SHP77 treated with DMSO at 0.1 percent for 48 hours (cell line): ENCODE results near the gene DEPDC1B.
"Not testable (repeated sequence)": the region's sequence is repeated elsewhere in the genome, so short reads cannot be mapped to it uniquely, and the experiment has no call there.

ENCODE experiments used
- DNase-seq: peaks from one replicate; lab custom pipeline; 2025; lab: John Stamatoyannopoulos, UW

DEPDC1B gene

DNA sequence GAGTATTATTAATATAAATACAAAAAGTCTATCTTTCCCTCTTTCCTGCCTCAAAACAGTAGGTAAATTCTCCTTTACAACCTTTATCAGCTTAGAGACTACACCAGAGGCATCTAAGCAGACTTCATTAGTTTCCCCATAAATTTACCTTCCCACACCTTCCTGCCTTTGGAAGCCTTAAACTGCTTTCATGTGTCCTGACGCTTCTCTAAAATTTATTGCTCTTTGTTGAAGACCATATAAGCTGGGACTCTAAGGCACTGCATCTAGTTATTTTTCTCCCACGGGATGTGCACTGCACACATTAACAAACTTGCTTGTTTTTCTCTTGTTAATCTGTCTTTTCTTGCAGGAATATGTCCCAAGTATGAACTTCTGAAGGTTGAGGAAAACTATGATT, 51.8 kb downstream of the DEPDC1B start:
- no peak for DNase-seq

DNA sequence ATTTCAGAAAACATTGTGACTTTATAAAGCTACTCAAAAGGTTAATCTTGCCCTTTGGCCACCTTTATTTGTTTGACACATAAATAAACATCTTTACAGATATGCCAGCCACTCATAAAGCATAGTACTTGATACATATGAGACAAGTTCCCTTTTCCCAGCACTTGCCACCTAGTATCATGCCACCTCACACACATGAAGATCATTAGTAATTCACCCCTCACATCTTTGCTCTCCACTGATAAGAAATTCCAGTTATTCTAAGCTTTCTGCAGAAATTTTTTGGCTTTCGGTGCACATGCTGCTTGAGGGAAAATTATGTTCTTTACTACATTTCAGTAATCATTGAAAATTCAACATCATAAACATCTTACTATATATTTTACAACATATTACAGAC, 59.1 kb downstream of the DEPDC1B start:
- DNase-seq, result no peak

DNA sequence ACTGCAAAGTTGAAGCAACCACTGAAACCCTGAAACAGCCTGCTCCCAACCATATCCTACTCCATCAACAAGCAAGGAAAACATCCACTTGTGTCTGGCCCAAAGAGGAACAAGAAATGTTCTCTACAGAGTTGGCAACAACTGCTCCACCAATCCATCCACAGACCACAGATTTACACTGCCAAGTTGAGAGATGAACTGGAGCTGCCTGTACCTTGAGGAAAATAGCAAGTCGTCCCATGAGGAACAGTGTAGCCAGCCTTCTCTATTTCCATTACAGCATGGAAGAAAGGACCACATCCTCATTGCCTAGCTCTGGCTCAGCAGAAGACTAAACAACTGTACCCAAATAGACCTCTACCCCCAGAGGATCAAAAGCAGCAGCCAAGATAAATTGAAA, 60.4 kb downstream of the DEPDC1B start:
- DNase-seq, result no peak

DNA sequence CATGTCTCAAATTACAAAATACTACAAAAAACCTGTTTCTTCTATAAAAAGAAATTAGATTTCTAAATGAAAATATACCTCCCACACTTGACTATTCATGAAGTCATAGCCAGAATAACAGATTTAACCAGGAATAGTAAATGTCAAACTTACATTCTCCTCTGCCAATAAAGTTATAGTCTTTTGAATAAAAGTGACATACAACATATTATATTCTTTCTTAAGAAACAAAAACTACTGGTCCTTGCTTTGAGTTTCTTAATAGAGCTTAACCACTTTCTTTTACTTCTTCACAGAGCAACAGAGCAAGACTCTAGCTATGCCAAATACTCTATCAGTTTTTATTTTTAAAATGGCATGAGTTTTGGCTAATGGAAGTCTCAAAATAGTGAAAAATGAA, 61.7 kb downstream of the DEPDC1B start:
- no peak for DNase-seq

DNA sequence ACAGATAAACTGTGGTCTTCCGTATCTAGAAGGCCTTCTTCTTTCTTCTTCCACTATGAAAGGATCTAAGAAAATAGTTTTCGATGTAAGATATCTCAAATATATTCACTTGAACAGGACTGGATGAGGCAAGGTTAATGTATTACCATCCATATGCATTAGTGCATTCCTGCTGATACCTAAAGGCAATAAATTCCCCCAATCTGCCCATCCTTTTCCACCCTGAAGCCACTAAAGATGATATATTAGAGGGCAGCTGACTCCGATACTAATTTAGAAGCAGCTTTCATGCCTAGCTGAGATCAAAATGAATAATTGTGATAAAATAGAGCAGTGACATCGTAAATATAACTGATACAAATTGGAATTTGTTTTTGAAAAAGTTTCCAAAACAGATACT, 63.3 kb downstream of the DEPDC1B start:
- no peak for DNase-seq

DNA sequence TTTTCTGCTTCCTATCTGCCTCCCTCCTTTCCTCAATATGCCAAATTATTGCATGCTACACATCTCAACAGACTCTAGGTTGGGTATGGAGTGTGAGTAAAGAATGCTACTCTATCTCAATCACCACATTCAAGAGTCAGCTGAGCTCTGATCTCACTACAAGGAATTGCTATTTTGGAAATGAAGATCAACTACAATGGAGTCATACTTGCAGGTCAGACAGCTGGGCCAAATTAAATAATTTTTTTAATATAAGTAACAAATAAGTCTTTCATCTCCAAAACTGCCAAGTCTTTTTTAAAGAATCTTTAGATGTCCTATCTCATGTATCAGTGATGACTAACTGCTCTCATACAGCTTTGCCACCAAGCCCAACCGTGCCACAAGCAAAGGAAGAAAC, 64.0 kb downstream of the DEPDC1B start:
- no peak for DNase-seq

DNA sequence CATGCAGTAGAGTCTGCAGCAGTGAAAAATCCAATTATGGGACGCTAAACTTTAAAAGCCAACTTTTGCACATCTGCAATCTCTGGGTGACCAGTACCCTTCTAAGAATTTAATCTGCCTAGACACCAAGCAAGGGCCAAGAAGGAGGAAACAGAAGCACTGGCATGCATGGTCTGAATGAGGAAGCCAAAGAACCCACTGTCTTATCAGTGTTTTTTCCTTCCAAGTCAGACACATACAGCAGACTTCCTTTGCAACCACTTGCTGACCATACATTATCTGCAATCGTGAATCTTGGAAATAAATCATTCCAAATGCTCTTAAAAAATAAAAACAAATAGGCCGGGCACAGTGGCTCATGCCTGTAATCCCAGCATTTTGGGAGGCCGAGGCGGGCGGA, 65.9 kb downstream of the DEPDC1B start:
- DNase-seq, result no peak

DNA sequence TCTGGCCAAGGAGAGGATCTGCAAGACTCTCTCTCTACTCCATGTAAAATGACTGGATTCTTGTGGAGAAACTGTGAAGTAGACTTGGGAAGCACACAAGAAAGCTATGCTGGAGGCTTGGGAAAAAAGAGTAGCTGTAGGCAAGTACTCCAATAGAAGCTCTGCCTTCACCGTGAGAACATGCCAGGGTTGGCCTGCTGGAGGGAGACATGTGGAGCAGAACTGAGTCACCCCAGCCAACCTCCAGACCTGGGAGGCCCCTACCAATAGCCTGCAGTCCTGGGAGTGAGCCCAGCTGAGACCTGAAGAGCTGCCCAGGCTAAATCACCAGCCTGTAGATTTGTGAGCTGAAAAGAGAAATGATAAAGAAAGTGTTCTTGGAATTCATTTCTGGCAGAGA, 66.6 kb downstream of the DEPDC1B start:
- no peak for DNase-seq

DNA sequence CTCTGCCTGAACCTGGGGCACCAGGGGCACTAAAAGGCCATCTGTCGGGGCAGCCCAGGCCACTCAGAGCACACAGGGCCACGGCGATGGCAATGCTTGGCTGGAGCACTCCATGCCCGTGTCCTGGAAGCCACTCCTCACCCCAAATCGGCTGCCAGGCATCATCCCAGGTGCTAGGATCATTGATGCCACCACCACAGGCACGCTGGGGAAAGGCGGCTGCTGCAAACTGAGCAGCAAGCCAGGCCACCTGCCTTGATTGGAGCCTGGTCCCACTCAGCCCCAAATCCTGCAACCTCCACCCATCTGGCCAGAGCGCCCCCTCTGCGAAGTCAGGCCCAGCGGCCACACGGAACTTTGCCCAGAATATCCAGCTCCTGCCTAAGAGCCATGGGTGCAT, 67.8 kb downstream of the DEPDC1B start:
- no peak for DNase-seq

DNA sequence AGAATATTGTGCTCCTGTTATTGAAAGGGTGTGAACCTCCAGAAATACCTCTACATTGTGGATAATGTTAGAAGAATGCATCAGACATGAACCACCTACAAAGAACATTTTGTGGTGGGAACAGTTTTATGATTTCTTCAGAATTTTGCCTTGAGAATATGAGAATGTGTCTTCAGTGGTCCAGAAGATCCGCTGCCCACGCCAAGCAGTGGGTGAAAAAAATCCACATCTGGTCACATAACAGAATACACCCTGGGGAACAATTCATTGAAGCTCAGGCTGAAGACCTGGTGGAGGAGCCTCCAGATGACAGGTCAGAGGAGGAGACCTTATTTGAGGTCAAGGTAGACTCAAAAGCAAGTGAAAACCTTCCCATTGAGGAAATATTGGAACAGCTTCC, 69.1 kb downstream of the DEPDC1B start:
- no peak for DNase-seq

DNA sequence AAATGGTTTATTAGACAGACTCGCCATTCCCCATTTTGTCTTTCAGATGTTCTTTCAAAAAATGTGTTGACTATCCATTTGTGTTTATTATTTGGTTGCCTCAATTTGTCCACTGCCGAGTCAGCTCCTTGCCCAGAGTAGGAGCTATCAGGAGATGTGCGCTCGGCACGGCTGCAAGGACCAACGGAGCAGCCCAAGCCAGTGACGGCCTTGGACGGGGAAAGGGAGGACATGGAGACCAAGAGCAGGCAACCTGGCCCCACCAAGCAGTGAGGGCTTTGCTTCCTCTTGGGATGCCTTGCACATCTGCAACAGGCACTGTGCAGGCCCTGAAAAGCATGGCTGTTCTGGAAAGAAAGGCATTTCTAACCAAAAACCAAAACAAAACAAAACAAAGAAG, 69.8 kb downstream of the DEPDC1B start:
- DNase-seq, result no peak

DNA sequence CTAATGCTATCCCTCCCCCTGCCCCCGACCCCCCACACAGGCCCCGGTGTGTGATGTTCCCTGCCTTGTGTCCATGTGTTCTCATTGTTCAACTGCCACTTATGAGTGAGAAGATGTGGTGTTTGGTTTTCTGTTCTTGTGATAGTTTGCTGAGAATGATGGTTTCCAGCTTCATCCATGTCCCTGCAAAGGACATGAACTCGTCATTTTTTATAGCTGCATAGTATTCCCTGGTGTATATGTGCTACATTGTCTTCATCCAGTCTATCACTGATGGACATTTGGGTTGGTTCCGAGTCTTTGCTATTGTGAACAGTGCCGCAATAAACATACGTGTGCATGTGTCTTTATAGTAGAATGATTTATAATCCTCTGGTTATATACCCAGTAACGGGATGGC, 75.1 kb downstream of the DEPDC1B start:
- not testable (repeated sequence) for DNase-seq

DNA sequence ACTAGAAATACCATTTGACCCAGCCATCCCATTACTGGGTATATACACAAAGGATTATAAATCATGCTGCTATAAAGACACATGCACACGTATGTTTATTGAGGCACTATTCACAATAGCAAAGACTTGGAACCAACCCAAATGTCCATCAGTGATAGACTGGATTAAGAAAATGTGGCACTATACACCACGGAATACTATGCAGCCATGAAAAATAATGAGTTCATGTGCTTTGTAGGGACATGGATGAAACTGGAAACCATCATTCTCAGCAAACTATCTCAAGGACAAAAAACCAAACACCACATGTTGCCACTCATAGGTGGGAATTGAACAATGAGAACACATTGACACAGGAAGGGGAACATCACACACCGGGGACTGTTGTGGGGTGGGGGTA, 79.2 kb downstream of the DEPDC1B start:
- not testable (repeated sequence) for DNase-seq

DNA sequence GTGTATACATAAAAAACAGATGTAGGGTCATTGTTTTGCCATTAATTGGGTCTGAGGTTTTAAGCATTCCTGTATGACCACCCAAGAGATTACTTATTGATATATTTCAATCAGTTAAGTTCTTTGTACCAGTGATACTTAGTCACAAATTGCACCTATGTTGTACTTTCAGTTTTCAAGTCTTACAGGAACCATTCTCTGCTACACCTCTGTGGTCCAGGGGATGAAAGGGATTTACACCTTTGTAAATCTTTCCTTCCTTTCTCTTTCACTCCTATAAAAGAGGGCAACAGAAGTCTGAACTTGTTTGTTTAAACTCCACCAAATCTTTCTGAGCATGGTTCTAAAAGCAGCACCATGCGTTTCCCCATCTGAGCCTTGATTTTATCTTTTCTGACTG, 86.1 kb downstream of the DEPDC1B start:
- no peak for DNase-seq

DNA sequence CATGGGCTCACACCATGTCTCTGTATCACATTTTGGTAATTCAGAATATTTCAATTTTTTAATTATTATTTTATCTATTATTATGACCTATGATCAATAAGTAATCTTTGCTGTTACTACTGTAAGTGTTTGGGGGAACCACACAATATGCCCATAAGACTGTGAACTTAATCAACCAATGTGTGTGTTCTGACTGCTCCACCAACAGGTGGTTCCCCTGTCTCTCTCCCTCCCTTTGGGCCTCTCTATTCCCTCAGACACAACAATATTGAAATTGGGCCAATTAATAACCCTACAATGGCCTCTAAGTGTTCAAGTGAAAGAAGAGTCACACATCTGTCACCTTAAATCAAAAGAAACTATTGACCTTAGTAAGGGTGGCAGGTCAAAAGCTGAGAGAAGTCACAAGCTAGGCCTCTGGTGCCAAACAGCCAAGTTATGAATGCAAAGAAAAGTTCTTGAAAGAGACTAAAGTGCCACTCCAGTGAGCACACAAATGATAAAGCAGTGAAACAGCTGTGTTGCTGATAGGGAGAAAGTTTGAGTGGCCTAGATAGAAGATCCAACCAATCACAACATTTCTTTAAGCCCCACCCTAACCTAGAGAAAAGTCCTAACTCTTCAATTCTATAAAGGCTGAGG, 88.7 kb downstream of the DEPDC1B start:
- no peak for DNase-seq

DNA sequence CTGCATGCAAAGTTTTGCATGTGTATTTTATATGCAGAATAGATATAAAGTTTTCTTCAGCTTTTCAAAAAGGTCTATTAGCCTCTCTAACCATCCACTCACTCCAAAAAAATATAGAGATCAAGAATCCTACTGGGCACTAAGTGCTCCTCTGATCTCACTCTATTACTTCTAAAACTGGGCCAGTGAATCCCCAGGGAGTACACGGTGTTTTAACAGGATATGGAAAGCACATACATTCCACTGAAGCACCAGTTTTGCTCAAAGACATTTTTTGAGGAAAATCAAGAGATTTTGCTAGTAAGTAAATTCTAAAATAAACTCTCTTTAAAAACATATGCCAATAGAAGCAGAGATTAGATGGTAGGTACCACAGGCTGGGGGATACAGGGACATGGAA, 95.2 kb downstream of the DEPDC1B start:
- DNase-seq, result no peak

DNA sequence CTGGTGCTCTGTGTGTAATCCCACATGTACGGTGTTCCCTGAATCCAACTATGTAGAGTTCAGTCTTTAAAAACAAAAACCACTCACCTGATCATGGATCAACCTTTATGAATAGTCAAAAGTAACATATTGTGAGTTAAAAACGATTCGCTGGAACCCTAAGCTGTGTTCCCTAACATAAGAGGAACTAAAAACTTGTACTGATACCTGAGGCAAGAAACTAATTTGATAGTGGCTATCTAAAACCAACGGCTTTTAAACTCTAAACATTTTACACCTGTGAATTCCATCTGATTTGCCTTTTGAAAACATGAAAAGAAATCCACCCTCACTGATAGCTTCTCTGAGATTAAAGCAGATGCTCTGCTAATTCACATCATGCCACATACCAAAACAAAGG, 101.5 kb downstream of the DEPDC1B start:
- no peak for DNase-seq

DNA sequence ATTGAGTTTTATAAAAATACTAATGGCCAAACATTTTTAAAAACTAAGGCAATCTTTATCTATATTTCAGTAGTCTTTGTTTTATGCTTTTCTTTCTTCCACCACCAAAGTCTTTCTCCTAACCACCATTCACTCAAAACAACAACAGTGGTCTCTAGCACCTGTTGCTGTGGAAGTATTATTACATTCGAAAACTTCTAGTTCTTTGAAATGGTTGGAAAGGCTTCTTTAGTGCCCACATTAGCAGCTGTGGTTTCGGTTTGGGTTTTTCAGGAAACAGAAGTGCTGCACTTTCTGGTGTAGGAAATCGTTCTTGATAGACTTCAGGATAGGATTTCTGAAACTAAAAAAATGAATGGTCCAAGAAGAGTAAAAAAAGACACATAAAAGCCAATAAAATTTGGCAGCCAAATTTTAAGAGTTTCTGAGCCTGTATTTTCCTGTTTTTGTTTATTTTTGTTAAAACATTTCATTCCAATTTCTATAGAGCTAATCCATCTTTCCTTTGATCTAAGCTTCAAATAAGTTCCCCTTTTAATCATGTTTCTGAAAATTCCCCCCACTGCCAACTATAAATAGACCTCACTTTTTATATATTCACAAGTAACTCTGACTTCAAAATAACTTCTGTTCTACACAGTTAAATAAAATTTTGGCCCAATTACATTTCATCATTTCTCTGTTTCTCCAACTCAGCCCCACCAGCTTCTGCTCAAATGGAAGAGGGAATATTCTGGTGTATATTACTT, 102.2 kb downstream of the DEPDC1B start:
- no peak for DNase-seq

DNA sequence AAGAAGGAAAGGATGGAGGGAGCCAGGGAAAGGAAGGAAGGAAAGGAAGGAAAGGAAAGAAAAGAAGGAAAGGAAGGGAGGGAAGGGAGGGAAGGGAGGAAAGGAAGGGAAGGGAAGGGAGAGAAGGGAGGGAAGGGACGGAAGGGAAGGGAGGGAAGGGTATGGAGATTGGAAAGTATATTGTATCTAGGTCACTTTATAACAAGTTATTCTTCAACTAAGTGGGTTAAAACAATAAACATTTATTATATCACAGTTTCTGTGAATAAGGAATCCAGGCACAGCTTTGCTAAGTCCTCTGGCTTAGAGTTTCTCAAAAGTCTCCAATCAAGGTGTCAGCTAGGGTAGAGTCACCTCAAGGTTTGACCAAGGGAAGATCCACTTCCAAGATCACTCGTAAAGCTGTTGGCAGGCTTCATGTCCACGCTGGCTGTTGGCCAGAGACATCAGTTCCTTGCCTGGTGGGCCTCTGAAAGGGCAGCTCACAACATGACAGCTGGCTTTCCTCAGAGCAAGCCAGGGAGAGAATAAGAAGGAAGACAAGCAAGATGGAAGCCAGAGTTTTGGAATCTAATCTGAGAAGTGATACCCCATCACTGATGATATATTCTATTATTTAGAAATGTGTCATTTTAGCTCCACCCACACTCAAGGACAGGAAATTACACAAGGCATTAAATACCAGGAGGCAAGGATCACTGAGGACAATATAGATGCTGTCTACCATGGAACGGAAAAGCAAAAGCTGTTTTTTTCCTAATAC, 105.1 kb downstream of the DEPDC1B start:
- no peak for DNase-seq

DNA sequence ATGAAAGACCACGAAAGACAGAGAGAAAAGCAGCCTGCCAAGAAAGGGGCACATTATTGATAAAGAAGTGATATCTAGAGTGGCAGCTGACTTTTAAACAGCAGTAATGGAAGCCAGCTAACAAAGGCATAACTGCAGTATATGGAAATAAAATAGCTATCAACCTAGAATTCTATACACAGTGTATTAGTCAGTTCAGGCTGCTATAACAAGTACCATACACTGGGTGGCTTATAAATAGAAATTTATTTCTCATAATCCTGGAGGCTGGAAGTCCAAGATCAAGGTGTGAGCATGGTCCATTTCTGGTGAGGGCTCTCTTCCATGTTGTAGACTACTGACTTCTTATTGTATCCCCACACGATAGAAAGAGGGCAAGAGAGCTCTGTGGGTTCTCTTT, 109.8 kb downstream of the DEPDC1B start:
- no peak for DNase-seq

DNA sequence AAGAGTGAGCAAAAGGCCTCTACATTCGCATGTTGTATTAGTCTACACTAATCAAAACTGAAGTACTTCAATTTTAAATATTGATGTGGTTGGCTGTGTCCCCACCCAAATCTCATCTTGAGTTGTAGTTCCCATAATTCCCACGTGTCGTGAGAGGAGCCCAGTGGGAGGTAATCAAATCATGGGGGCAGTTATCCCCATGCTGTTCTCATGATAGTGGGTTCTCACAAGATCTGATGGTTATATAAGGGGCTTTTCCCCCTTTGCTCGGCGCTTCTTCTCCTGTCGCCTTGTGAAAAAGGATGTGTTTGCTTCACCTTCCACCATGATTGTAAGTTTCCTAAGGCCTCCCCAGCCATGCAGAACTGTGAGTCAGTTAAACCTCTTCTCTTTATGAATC, 112.7 kb downstream of the DEPDC1B start:
- DNase-seq, result not testable (repeated sequence)

DNA sequence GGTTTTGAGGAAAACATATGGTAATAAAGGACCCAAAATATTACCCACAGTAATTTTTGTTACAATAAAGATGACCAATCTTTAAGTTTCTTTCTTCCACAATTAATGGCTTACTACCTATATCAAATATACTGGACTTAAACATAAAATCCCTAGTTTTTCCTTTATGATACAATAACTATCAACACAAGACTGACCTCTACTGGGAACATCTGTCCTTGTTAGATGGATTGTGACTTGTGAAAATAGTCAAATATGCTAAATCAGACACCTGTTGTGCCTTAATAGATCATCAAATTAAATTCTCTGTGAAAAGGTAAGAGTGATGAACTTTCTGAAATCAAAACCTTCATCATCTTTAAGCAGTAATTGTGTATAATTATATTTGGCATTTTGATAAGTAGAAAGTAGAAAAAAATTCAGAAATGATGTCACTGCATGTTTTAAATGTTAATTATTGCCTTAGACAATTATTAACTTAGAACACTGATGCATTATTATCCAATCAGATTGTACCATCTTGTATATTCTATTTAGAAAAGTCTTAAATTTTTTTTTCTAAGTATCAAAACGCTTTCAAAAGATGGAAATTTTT, 113.6 kb downstream of the DEPDC1B start:
- no peak for DNase-seq

DNA sequence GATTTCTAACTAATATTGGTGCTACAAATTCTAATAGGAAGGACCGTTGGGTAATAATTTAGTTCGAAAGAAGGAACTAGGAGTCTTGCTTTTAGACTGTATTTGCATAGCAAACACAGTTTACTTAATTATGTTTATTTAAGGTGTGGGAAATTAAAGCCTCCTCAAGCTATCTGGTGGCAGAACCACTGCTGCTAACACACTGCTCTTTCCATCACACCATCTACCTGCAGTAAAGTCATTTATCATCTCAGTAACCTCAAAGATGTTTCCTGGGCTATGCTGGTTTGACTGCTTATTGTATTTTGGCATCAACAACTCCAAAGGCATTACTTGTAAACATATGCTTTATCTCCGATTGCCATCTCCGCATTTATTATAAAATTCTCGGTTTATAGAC, 114.3 kb downstream of the DEPDC1B start:
- no peak for DNase-seq
